BJ (cell line): Measurements from ENCODE around the gene MKRN1. TPM values are rescaled to one million over a fixed set of nuclear protein-coding genes. Genes with fewer than 3 reads are reported as not detected.
"Not testable (repeated sequence)": the region's sequence is repeated elsewhere in the genome, so short reads cannot be mapped to it uniquely, and the experiment has no call there.

Source experiments
- CTCF ChIA-PET: fragments of 350-600 bp; formaldehyde crosslinking; extraction: SDS; loops from one replicate; lab custom pipeline; 2021; ENCODE audit warnings: antibody characterized with exemption, inconsistent platforms; lab: Yijun Ruan, JAX
- POLR2A ChIA-PET: fragments of 300-600 bp; sonication (Branson Sonifier 250); formaldehyde crosslinking; extraction: SDS; loops from one replicate; lab custom pipeline; 2021; ENCODE audit warnings: antibody characterized with exemption; lab: Charles Lee
- DNase-seq: peaks from one replicate; pipeline ENCODE4 v3.0.0-alpha.2; 2011; ENCODE audit warnings: low read depth
- H3K27me3 ChIP-seq: 2 replicates; pipeline ENCODE4 v1.6.0; 2011; ENCODE audit warnings: low read length; ENCODE audit not compliant: control insufficient read depth, insufficient read depth
- H3K36me3 ChIP-seq: 2 replicates; pipeline ENCODE4 v1.5.1; 2011; ENCODE audit warnings: low read length; ENCODE audit not compliant: control insufficient read depth, insufficient read depth
- H3K4me3 ChIP-seq: 2 replicates; pipeline ENCODE4 v1.5.1; 2011; ENCODE audit warnings: low read depth, mild to moderate bottlenecking, control low read depth, low read length
- polyA plus RNA-seq: library from polyadenylated mRNA; depleted of rRNA; stranded (reverse); fragments of >200 nt; gene quantifications from 2 replicates; pipeline ENCODE4 v1.2.3, GENCODE V29; 2011
- TF ChIP-seq, protein P1 (sequence below): IDR thresholded peaks from 2 replicates; pipeline ENCODE4 v1.5.1; 2011; ENCODE audit warnings: low read depth, mild to moderate bottlenecking, control low read depth, inconsistent platforms, low read length, moderate library complexity; ENCODE audit not compliant: insufficient read depth

Gene MKRN1
- polyA plus RNA-seq, 1 experiment: 61.2 TPM

DNA sequence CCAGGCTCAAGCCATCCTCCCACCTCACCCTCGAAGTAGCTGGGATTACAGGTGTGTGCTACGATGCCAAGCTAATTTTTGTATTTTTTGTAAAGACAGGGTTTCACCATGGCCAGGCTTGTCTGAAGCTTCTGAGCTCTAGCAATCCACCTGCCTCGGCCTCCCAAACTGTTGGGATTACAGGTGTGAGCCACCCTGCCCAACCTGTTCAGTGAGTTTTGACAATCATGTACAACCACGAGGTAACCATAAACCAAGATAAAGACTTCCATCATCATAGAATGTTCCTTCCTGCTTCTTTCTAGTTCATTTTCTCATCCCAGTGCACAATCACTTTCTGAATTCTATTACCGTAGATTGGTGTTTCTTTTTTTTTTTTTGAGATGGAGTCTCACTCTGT is 30.5 kb upstream of the MKRN1 start:
- CTCF ChIA-PET: interaction anchor here (0.7 to 3.6 kb wide), 3 partner anchors 8 to 470 kb away, joined by 3 to 17 read pairs (median 5); no protein-coding TSS in a partner anchor
- no peak for DNase-seq
- Histone ChIP-seq H3K36me3 (no peaks in the 10 kb centered on the region), H3K4me3 (no peak overlapping the region), H3K27me3 (no peaks in the 10 kb centered on the region)
- TF ChIP-seq, protein P1, sequence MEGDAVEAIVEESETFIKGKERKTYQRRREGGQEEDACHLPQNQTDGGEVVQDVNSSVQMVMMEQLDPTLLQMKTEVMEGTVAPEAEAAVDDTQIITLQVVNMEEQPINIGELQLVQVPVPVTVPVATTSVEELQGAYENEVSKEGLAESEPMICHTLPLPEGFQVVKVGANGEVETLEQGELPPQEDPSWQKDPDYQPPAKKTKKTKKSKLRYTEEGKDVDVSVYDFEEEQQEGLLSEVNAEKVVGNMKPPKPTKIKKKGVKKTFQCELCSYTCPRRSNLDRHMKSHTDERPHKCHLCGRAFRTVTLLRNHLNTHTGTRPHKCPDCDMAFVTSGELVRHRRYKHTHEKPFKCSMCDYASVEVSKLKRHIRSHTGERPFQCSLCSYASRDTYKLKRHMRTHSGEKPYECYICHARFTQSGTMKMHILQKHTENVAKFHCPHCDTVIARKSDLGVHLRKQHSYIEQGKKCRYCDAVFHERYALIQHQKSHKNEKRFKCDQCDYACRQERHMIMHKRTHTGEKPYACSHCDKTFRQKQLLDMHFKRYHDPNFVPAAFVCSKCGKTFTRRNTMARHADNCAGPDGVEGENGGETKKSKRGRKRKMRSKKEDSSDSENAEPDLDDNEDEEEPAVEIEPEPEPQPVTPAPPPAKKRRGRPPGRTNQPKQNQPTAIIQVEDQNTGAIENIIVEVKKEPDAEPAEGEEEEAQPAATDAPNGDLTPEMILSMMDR: no peak
- POLR2A ChIA-PET: no interaction called here

DNA sequence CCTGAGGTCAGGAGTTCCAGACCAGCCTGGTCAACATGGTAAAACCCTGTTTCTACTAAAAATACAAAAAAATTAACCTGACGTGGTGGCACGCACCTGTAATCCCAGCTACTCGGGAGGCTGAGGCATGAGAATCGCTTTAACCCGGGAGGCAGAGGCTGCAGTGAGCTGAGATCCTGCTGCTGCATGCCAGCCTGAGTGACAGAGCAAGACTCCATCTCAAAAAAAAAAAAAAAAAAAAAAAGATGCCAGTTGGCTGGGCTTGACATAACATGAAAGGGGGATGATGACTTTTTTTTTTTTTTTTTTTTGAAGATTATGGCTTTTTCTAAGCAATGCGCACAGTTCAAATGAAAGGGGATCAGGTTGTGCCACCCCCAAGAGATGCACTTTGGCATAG is 28.3 kb upstream of the MKRN1 start:
- H3K4me3 ChIP-seq, H3K27me3 ChIP-seq, POLR2A ChIA-PET, H3K36me3 ChIP-seq, DNase-seq: not testable (repeated sequence)
- CTCF ChIA-PET: interaction anchor here (0.9 to 3.6 kb wide), 4 partner anchors 10 to 146 kb away, joined by 3 to 17 read pairs (median 6); no protein-coding TSS in a partner anchor

- TF ChIP-seq, protein P1: peak; percentile 34
- POLR2A ChIA-PET: interaction anchor here (0.5 kb wide), 1 partner anchor 941 kb away, joined by 9 read pairs; no protein-coding TSS in a partner anchor
Measured at GRCh38 chr7:140506788-140507464, 27.6 kb upstream of the MKRN1 start.

GRCh38 chr7:140501966-140502365 is 22.7 kb upstream of the MKRN1 start:
- ChIA-PET POLR2A (no interaction called here), CTCF (no interaction called here)
- Histone ChIP-seq H3K4me3 (no peak overlapping the region), H3K36me3 (no peaks in the 10 kb centered on the region), H3K27me3 (no peaks in the 10 kb centered on the region)
- no peak for DNase-seq
- TF ChIP-seq, protein P1: no peak

More at GRCh38 chr7:140506788-140507464, 27.6 kb upstream of the MKRN1 start:
- H3K4me3 ChIP-seq: no peak overlapping the region
- H3K36me3 ChIP-seq: no peaks in the 10 kb centered on the region
- CTCF ChIA-PET: interaction anchor here (0.6 to 3.6 kb wide), 6 partner anchors 11 to 188 kb away, joined by 3 to 17 read pairs (median 4); no protein-coding TSS in a partner anchor
- peak; percentile 13 for DNase-seq
- H3K27me3 ChIP-seq: no peaks in the 10 kb centered on the region

- H3K4me3 ChIP-seq, H3K36me3 ChIP-seq, POLR2A ChIA-PET, DNase-seq, H3K27me3 ChIP-seq: not testable (repeated sequence)
- CTCF ChIA-PET: interaction anchor here (0.9 to 1.1 kb wide), 2 partner anchors 21 to 148 kb away, joined by 3 read pairs; no protein-coding TSS in a partner anchor
Measured at GRCh38 chr7:140497807-140498206, 18.5 kb upstream of the MKRN1 start.

- no peaks in the 10 kb centered on the region for H3K36me3 ChIP-seq
- no peak overlapping the region for H3K4me3 ChIP-seq
- TF ChIP-seq, protein P1: no peak
- no peaks in the 10 kb centered on the region for H3K27me3 ChIP-seq
- no peak for DNase-seq
- CTCF ChIA-PET: interaction anchor here (0.9 to 1.1 kb wide), 2 partner anchors 11 to 148 kb away, joined by 3 read pairs; no protein-coding TSS in a partner anchor
- POLR2A ChIA-PET: no interaction called here
Measured at GRCh38 chr7:140497241-140497769, 18.0 kb upstream of the MKRN1 start.
